ENCODE results near the gene TLX2. TPM values are rescaled to one million over a fixed set of nuclear protein-coding genes. Genes with fewer than 3 reads are reported as not detected.

Gene TLX2
- total RNA-seq, 1 donor from 2014 or later, result not detected

GRCh38 chr2:74486141-74486540 lies 28.1 kb upstream of the TLX2 start:
- no peak for DNase-seq (ENCODE audit: low read depth)
- peaks cover 6% of the 10 kb centered on the region for H3K36me3 ChIP-seq (ENCODE audit: control insufficient read depth, insufficient read depth, low read length)
- no peak for FAIRE-seq

GRCh38 chr2:74488643-74489481 lies 25.4 kb upstream of the TLX2 start:
- peaks cover 14% of the 10 kb centered on the region for H3K36me3 ChIP-seq (ENCODE audit: control insufficient read depth, insufficient read depth, low read length)
- H3K4me3 ChIP-seq (ENCODE audit: low read depth, low read length), result no peak overlapping the region
- DNase-seq (ENCODE audit: low read depth) (no peak), FAIRE-seq (no peak)
- TF ChIP-seq CTCF (IDR thresholded peaks at IDR 0.05; ENCODE audit: insufficient read depth, low read length, severe bottlenecking), result no peak
- no peaks in the 10 kb centered on the region for H3K27me3 ChIP-seq (ENCODE audit: control insufficient read depth, insufficient read depth, low read length)

More at GRCh38 chr2:74486141-74486540, 28.1 kb upstream of the TLX2 start:
- Histone ChIP-seq H3K4me3 (ENCODE audit: low read depth, low read length) (no peak overlapping the region), H3K27me3 (ENCODE audit: control insufficient read depth, insufficient read depth, low read length) (no peaks in the 10 kb centered on the region)
- TF ChIP-seq CTCF (IDR thresholded peaks at IDR 0.05; ENCODE audit: insufficient read depth, low read length, severe bottlenecking), result no peak

- no peak for FAIRE-seq
- H3K36me3 ChIP-seq (ENCODE audit: control insufficient read depth, insufficient read depth, low read length), result peaks cover 15% of the 10 kb centered on the region
Observed at GRCh38 chr2:74489906-74490305, 24.3 kb upstream of the TLX2 start.

GRCh38 chr2:74491648-74492544 lies 22.4 kb upstream of the TLX2 start:
- peaks cover 14% of the 10 kb centered on the region for H3K36me3 ChIP-seq (ENCODE audit: control insufficient read depth, insufficient read depth, low read length)
- no peak for DNase-seq (ENCODE audit: low read depth)

More at GRCh38 chr2:74489906-74490305, 24.3 kb upstream of the TLX2 start:
- TF ChIP-seq CTCF (IDR thresholded peaks at IDR 0.05; ENCODE audit: insufficient read depth, low read length, severe bottlenecking), result no peak
- DNase-seq (ENCODE audit: low read depth), result no peak
- Histone ChIP-seq H3K27me3 (ENCODE audit: control insufficient read depth, insufficient read depth, low read length) (no peaks in the 10 kb centered on the region), H3K4me3 (ENCODE audit: low read depth, low read length) (no peak overlapping the region)

GRCh38 chr2:74493546-74493945 lies 20.7 kb upstream of the TLX2 start:
- FAIRE-seq (no peak), DNase-seq (ENCODE audit: low read depth) (no peak)
- Histone ChIP-seq H3K36me3 (ENCODE audit: control insufficient read depth, insufficient read depth, low read length) (peaks cover 14% of the 10 kb centered on the region), H3K4me3 (ENCODE audit: low read depth, low read length) (no peak overlapping the region), H3K27me3 (ENCODE audit: control insufficient read depth, insufficient read depth, low read length) (peaks cover under 1% of the 10 kb centered on the region)
- no peak for TF ChIP-seq CTCF (IDR thresholded peaks at IDR 0.05; ENCODE audit: insufficient read depth, low read length, severe bottlenecking)

More at GRCh38 chr2:74491648-74492544, 22.4 kb upstream of the TLX2 start:
- TF ChIP-seq CTCF (IDR thresholded peaks at IDR 0.05; ENCODE audit: insufficient read depth, low read length, severe bottlenecking), result no peak
- FAIRE-seq, result no peak
- Histone ChIP-seq H3K27me3 (ENCODE audit: control insufficient read depth, insufficient read depth, low read length) (no peaks in the 10 kb centered on the region), H3K4me3 (ENCODE audit: low read depth, low read length) (no peak overlapping the region)
